Glutamatergic neuron (in vitro differentiated cells): Measurements from ENCODE around the gene SYT3. TPM values are rescaled to one million over a fixed set of nuclear protein-coding genes. Genes with fewer than 3 reads are reported as not detected.

ENCODE experiments used
- DNase-seq: peaks from one replicate; pipeline ENCODE4 v3.0.0; 2022
- H3K27ac Mint-ChIP-seq: one replicate; pipeline ENCODE4 v1.8.0; 2020; ENCODE audit warnings: mild to moderate bottlenecking, mixed read lengths, inconsistent platforms; ENCODE audit not compliant: unreplicated experiment
- H3K27me3 Mint-ChIP-seq: one replicate; pipeline ENCODE4 v1.8.0; 2020; ENCODE audit warnings: mild to moderate bottlenecking, moderate library complexity, mixed read lengths, inconsistent platforms; ENCODE audit not compliant: unreplicated experiment
- H3K36me3 Mint-ChIP-seq: one replicate; pipeline ENCODE4 v1.8.0; 2020; ENCODE audit warnings: mild to moderate bottlenecking, mixed read lengths, inconsistent platforms; ENCODE audit not compliant: unreplicated experiment
- H3K4me1 Mint-ChIP-seq: one replicate; pipeline ENCODE4 v1.8.0; 2020; ENCODE audit warnings: mild to moderate bottlenecking, low read depth, mixed read lengths, inconsistent platforms; ENCODE audit not compliant: unreplicated experiment
- H3K4me3 Mint-ChIP-seq: one replicate; pipeline ENCODE4 v1.8.0; 2020; ENCODE audit warnings: mild to moderate bottlenecking, mixed read lengths, inconsistent platforms; ENCODE audit not compliant: unreplicated experiment
- H3K9me3 Mint-ChIP-seq: one replicate; pipeline ENCODE4 v1.8.0; 2020; ENCODE audit warnings: mild to moderate bottlenecking, moderate library complexity, mixed read lengths, inconsistent platforms; ENCODE audit not compliant: unreplicated experiment
- total RNA-seq: library from RNA; stranded (reverse); fragmentation: NEBNext Ultra II Directional; extraction: Animal tissue kit (Norgen Biotek cat#: 25700); gene quantifications from one replicate; pipeline ENCODE4 v1.2.1, GENCODE V29; 2021; ENCODE audit not compliant: unreplicated experiment
- TF ChIP-seq, protein P1 (sequence below): fragments of 200-600 bp; sonication (generic); IDR thresholded peaks from one replicate; pipeline ENCODE4 v1.5.0; 2021; ENCODE audit not compliant: partially characterized antibody, unreplicated experiment

The SYT3 gene
- total RNA-seq, 1 donor from 2014 or later: 15.6 TPM

DNA sequence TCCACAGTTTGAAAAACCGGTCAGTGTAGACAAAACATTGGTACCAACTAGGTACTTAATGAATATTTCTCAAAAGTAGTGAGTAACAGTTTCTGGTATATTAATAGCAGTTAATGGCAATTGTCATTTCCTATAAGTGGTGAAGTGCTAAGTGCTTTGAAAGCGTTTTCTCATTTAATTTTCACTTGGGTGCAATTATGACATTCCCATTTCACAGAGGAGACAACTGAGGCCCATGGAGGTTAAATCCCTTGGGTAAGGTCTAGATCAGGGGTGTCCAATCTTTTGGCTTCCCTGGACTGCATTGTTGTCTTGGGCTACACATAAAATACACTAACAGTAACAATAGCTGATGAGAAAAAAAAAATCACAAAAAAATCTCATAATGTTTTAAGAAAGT lies 687 bp upstream of the SYT3 start:
- peaks cover 13% of the 10 kb centered on the region for H3K9me3 Mint-ChIP-seq
- DNase-seq: no peak
- TF ChIP-seq, protein P1, sequence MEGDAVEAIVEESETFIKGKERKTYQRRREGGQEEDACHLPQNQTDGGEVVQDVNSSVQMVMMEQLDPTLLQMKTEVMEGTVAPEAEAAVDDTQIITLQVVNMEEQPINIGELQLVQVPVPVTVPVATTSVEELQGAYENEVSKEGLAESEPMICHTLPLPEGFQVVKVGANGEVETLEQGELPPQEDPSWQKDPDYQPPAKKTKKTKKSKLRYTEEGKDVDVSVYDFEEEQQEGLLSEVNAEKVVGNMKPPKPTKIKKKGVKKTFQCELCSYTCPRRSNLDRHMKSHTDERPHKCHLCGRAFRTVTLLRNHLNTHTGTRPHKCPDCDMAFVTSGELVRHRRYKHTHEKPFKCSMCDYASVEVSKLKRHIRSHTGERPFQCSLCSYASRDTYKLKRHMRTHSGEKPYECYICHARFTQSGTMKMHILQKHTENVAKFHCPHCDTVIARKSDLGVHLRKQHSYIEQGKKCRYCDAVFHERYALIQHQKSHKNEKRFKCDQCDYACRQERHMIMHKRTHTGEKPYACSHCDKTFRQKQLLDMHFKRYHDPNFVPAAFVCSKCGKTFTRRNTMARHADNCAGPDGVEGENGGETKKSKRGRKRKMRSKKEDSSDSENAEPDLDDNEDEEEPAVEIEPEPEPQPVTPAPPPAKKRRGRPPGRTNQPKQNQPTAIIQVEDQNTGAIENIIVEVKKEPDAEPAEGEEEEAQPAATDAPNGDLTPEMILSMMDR: no peak
- no peak overlapping the region for H3K27ac Mint-ChIP-seq
- peak overlapping the region; percentile 58 for H3K4me3 Mint-ChIP-seq
- peaks cover 5% of the 10 kb centered on the region for H3K4me1 Mint-ChIP-seq
- peaks cover 14% of the 10 kb centered on the region for H3K27me3 Mint-ChIP-seq
- H3K36me3 Mint-ChIP-seq: peaks cover 11% of the 10 kb centered on the region

DNA sequence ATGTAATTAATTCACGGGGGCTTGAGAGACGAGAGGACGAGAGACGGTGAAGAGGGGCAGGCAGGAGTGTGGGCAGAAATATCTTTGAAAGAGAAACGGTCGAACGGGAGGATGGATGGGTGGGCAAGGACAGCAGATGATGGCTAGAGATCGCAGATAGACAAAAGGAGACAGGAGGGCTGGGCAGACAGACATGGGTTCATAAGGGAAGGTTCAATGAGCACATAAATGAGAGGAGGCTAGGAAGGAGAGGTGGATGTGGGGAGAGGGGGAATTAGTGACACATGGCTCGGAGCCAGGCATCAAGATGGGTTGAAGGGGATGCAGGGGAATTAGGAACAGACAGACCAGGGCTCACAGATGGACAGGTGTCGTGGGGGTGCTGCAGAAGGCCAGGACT lies 1.1 kb downstream of the SYT3 start:
- Mint-ChIP-seq H3K9me3 (peaks cover 17% of the 10 kb centered on the region), H3K4me3 (peak overlapping the region; percentile 88), H3K36me3 (peaks cover 20% of the 10 kb centered on the region), H3K27ac (peak overlapping the region; percentile 48), H3K4me1 (peaks cover 5% of the 10 kb centered on the region), H3K27me3 (peaks cover 14% of the 10 kb centered on the region)
- DNase-seq: no peak
- TF ChIP-seq, protein P1: no peak

DNA sequence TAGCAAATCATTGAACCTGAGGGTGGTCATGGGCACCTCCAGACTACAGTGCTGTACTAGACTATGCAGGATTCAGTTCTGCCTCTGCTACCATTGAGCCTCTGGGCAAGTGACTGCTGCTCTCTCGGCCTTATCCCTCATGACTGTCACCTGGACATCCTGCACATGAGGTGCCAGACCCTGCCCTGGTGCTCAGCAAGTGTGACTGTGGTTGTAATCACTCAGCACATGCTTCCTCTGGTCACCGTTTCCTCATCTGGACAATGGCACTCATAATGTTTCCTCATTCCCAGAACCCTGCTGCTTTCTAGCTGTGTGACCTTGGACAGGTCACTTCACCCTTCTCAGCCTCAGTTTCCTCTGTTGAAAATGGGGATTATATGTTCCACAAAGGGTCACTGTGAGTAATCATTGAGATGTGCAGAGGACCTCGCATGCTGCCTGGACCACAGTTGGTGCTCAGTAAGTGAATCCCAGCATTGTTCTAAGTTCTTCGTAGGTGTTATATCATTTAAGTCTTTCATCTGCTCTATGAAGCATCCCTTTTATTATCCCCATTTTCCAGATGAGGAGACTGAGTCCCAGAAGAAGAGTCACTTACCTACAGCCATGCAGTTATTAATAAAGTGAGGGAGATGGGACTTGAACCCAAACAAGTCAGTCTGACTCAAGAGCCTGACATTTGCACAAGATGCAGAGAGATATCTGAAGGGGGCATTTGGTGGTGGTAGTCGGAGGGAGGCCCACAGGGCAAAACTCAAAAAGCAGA lies 3.2 kb downstream of the SYT3 start:
- no peak for DNase-seq
- Mint-ChIP-seq H3K27ac (no peak overlapping the region), H3K9me3 (peaks cover 20% of the 10 kb centered on the region), H3K4me3 (no peak overlapping the region), H3K4me1 (peaks cover 5% of the 10 kb centered on the region), H3K27me3 (peaks cover 18% of the 10 kb centered on the region), H3K36me3 (peaks cover 20% of the 10 kb centered on the region)
- TF ChIP-seq, protein P1: no peak

DNA sequence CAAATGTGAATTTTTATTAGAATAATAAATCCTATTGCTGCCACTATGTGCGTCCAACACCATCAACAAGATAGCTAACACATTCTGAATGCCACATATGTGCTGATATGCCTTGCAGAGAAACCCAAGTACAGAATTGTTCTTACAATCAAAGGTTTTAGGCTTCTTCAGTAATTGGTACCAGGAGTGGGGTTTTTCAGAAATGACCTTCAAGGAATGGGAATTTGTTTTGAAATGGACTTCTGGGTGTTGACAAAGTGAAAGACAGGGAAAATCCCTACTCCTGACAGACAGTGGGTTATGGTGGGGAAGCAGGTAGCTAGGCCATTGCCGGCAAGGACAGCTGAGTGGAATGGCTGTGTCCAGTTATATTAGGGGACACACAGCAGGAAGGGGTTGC lies 5.7 kb downstream of the SYT3 start:
- H3K27me3 Mint-ChIP-seq: peaks cover 20% of the 10 kb centered on the region
- peaks cover 24% of the 10 kb centered on the region for H3K9me3 Mint-ChIP-seq
- TF ChIP-seq, protein P1: no peak
- H3K4me3 Mint-ChIP-seq: no peak overlapping the region
- peaks cover 5% of the 10 kb centered on the region for H3K4me1 Mint-ChIP-seq
- H3K27ac Mint-ChIP-seq: no peak overlapping the region
- peaks cover 20% of the 10 kb centered on the region for H3K36me3 Mint-ChIP-seq
- DNase-seq: no peak

DNA sequence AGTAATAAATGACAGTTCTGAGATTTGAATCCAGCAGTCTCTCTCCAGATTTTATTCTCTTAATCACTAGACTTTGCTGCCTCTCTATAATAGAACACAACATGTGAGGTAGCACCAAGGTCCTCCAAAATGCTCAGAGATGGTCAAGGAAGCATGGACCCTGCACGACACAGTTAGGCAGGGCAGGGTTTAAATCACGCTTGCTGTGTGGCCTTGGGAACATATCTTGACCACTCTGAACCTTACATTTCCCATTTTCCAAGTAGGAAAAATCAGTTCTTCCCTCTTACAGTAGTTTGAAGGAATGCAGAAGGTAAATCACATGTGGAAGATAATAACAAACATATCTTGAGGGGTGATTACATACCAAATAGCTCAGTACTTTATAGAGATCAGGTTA lies 6.3 kb downstream of the SYT3 start:
- Mint-ChIP-seq H3K4me3 (no peak overlapping the region), H3K36me3 (peaks cover 20% of the 10 kb centered on the region), H3K9me3 (peaks cover 19% of the 10 kb centered on the region), H3K27ac (no peak overlapping the region), H3K27me3 (peaks cover 17% of the 10 kb centered on the region), H3K4me1 (peaks cover 1% of the 10 kb centered on the region)
- TF ChIP-seq, protein P1: no peak
- DNase-seq: no peak
